CD4-positive, alpha-beta T cell (primary cell): ENCODE results near the gene RANBP10. TPM values are rescaled to one million over a fixed set of nuclear protein-coding genes. Genes with fewer than 3 reads are reported as not detected.

ENCODE experiments used
- ATAC-seq: fragments of 200-7000 bp; cut with Tn5 transposase; one replicate; pipeline ENCODE4 v1.10.0; 2022; ENCODE audit warnings: mild to moderate bottlenecking; ENCODE audit not compliant: poor library complexity
- CTCF ChIA-PET: fragments of 350-600 bp; sonication (Branson Sonifier 250); formaldehyde crosslinking; loops from one replicate; lab custom pipeline; 2021; ENCODE audit warnings: antibody characterized with exemption, inconsistent platforms; lab: Charles Lee
- POLR2A ChIA-PET: fragments of 350-600 bp; sonication (Branson Sonifier 250); formaldehyde crosslinking; loops from one replicate; lab custom pipeline; 2021; ENCODE audit warnings: antibody characterized with exemption, inconsistent platforms; lab: Charles Lee
- DNase-seq, 14 experiments: peaks; one replicate each; pipeline ENCODE4 v3.0.0-alpha.2; 2013 to 2020; ENCODE audit warnings: mixed read lengths in 2 of 14
- H3K27ac ChIP-seq, 2 donors: one replicate each; pipeline versions ENCODE4 v1.5.1 to v1.7.0; 2013; ENCODE audit warnings: low read length in 2 of 2, low read depth in 1 of 2, mild to moderate bottlenecking in 1 of 2
- H3K27me3 ChIP-seq, 2 experiments: 1 replicate in 1 of 2; 2 replicates in 1 of 2; pipeline versions ENCODE4 v1.6.1 to v1.7.0; 2013; ENCODE audit warnings: low read length in 2 of 2, control low read depth in 1 of 2, mild to moderate bottlenecking in 1 of 2, moderate library complexity in 1 of 2; ENCODE audit not compliant: insufficient read depth in 2 of 2, control insufficient read depth in 1 of 2
- H3K36me3 ChIP-seq: one replicate; pipeline ENCODE4 v1.6.1; 2013; ENCODE audit warnings: low read length, control low read depth; ENCODE audit not compliant: insufficient read depth
- H3K4me1 ChIP-seq: one replicate; pipeline ENCODE4 v1.6.1; 2013; ENCODE audit warnings: low read length, control low read depth; ENCODE audit not compliant: insufficient read depth
- H3K4me3 ChIP-seq: one replicate; pipeline ENCODE4 v1.5.1; 2013; ENCODE audit warnings: mild to moderate bottlenecking, low read length, moderate library complexity
- H3K9me3 ChIP-seq, 2 experiments: 1 replicate in 1 of 2; 2 replicates in 1 of 2; pipeline versions ENCODE4 v1.6.1 to v1.7.0; 2013; ENCODE audit warnings: low read length in 2 of 2, mild to moderate bottlenecking in 2 of 2, control low read depth in 1 of 2, moderate library complexity in 1 of 2; ENCODE audit not compliant: control insufficient read depth in 1 of 2, insufficient read depth in 1 of 2
- H3K27ac Mint-ChIP-seq: one replicate; pipeline ENCODE4 v1.8.0; 2020; ENCODE audit warnings: mixed read lengths
- H3K27me3 Mint-ChIP-seq: one replicate; pipeline ENCODE4 v1.8.0; 2021; ENCODE audit warnings: mixed read lengths
- H3K36me3 Mint-ChIP-seq: one replicate; pipeline ENCODE4 v1.8.0; 2021; ENCODE audit warnings: low read depth, mixed read lengths
- H3K4me1 Mint-ChIP-seq: one replicate; pipeline ENCODE4 v1.8.0; 2021; ENCODE audit warnings: low read depth, mixed read lengths
- H3K4me3 Mint-ChIP-seq: one replicate; pipeline ENCODE4 v1.8.0; 2020; ENCODE audit warnings: mild to moderate bottlenecking, mixed read lengths
- H3K9me3 Mint-ChIP-seq: one replicate; pipeline ENCODE4 v1.8.0; 2020; ENCODE audit warnings: mixed read lengths
- CTCF ChIP-seq: fragments of 200-600 bp; IDR thresholded peaks from one replicate; pipeline ENCODE4 v1.8.0; 2022; ENCODE audit warnings: antibody characterized with exemption, mild to moderate bottlenecking
- intact Hi-C, 2 experiments: fragments of 100-400 bp; cut with DNase I in 1 of 2; cut with micrococcal nuclease in 1 of 2; formaldehyde crosslinking; loops; one replicate each; pipeline versions ENCODE4 v1.15.1 to v1.9.0; 2023 to 2025; cut with DNase I, micrococcal nuclease
- total RNA-seq, 174 experiments: library from RNA in 2 of 174; stranded (reverse) in 2 of 174; gene quantifications; one replicate each; pipeline ENCODE4 v1.2.3 and lab custom pipeline; 2021 to 2026

RANBP10 gene
- total RNA-seq, 2 experiments from 2014 or later: 12.0 to 13.6 TPM

- DNase-seq (no peak), ATAC-seq (no peak)
- H3K27ac ChIP-seq: no peak overlapping the region
- no peaks in the 10 kb centered on the region for H3K27me3 Mint-ChIP-seq
- H3K4me3 ChIP-seq: no peak overlapping the region
- no peaks in the 10 kb centered on the region for H3K36me3 Mint-ChIP-seq
- no peaks in the 10 kb centered on the region for H3K9me3 ChIP-seq
- H3K27me3 ChIP-seq: no peaks in the 10 kb centered on the region
- ChIA-PET POLR2A (no interaction called here), CTCF (no interaction called here)
- peaks cover 3% of the 10 kb centered on the region for H3K4me1 ChIP-seq
- H3K36me3 ChIP-seq: no peaks in the 10 kb centered on the region
- H3K4me3 Mint-ChIP-seq: no peak overlapping the region
- intact Hi-C loops: no loop called here
- TF ChIP-seq CTCF: no peak
- peak overlapping the region; percentile 44 for H3K27ac Mint-ChIP-seq
- peaks cover 6% of the 10 kb centered on the region for H3K4me1 Mint-ChIP-seq
- H3K9me3 Mint-ChIP-seq: no peaks in the 10 kb centered on the region
These were observed 131.3 kb downstream of the RANBP10 start for GRCh38 chr16:67674851-67675578.

- DNase-seq (peak in 2 of 14 experiments; percentile 32 to 38), ATAC-seq (no peak)
- no peaks in the 10 kb centered on the region for H3K27me3 ChIP-seq
- Mint-ChIP-seq H3K9me3 (no peaks in the 10 kb centered on the region), H3K27ac (peak overlapping the region; percentile 44), H3K4me1 (peaks cover 6% of the 10 kb centered on the region), H3K4me3 (no peak overlapping the region), H3K27me3 (no peaks in the 10 kb centered on the region), H3K36me3 (no peaks in the 10 kb centered on the region)
- intact Hi-C loops: loop anchor here in 1 of 2 experiments (2.0 kb wide), 1 partner anchor 255 kb away; no protein-coding TSS in a partner anchor
- ChIA-PET POLR2A (no interaction called here), CTCF (interaction anchor here (0.5 to 2.3 kb wide), 5 partner anchors 21 to 255 kb away, joined by 3 to 18 read pairs (median 4); no protein-coding TSS in a partner anchor)
- H3K36me3 ChIP-seq: no peaks in the 10 kb centered on the region
- no peak overlapping the region for H3K4me3 ChIP-seq
- H3K4me1 ChIP-seq: peaks cover 3% of the 10 kb centered on the region
- H3K27ac ChIP-seq: no peak overlapping the region
- H3K9me3 ChIP-seq: no peaks in the 10 kb centered on the region
- no peak for TF ChIP-seq CTCF
These were observed 132.4 kb downstream of the RANBP10 start for GRCh38 chr16:67673712-67674580.

Other genes with a start within 250 kb of the RANBP10 start
- gene CTCF, start 244.0 kb downstream of the RANBP10 start, total RNA-seq: 10 to 100 TPM; 43.8 to 46.4 TPM
- 100 to 1,000 TPM; 147 to 148 TPM for gene CARMIL2, start 161.4 kb downstream of the RANBP10 start, total RNA-seq
- gene ACD, start 146.3 kb downstream of the RANBP10 start, total RNA-seq: 10 to 100 TPM; 21.6 to 26.0 TPM
- 1 to 10 TPM; 4.5 to 4.7 TPM for gene PARD6A, start 145.6 kb downstream of the RANBP10 start, total RNA-seq
- 1 to 10 TPM; 2.0 to 3.5 TPM for gene ENKD1, start 139.8 kb downstream of the RANBP10 start, total RNA-seq
- gene C16orf86, start 139.7 kb downstream of the RANBP10 start, total RNA-seq: 1 to 10 TPM; 2.0 to 2.4 TPM
- 1 to 10 TPM; 2.8 to 3.7 TPM for gene GFOD2, start 87.2 kb downstream of the RANBP10 start, total RNA-seq
- under 1 TPM; 0.52 to 0.61 TPM for gene TSNAXIP1, start 329 bp upstream of the RANBP10 start, total RNA-seq
- 10 to 100 TPM; 31.2 to 32.1 TPM for gene THAP11, start 35.8 kb upstream of the RANBP10 start, total RNA-seq
- gene NUTF2, start 40.4 kb upstream of the RANBP10 start, total RNA-seq: 10 to 100 TPM; 24.0 to 25.7 TPM
- 10 to 100 TPM; 77.5 to 84.1 TPM for gene CENPT, start 41.1 kb upstream of the RANBP10 start, total RNA-seq
- 100 to 1,000 TPM; 134 to 145 TPM for gene EDC4, start 66.5 kb upstream of the RANBP10 start, total RNA-seq
- gene NRN1L, start 78.3 kb upstream of the RANBP10 start, total RNA-seq: 1 to 10 TPM; 2.9 to 4.4 TPM
- 10 to 100 TPM; 11.4 to 13.3 TPM for gene PSKH1, start 86.7 kb upstream of the RANBP10 start, total RNA-seq
- 10 to 100 TPM; 18.3 to 19.5 TPM for gene CTRL, start 125.3 kb upstream of the RANBP10 start, total RNA-seq
- gene PSMB10, start 130.3 kb upstream of the RANBP10 start, total RNA-seq: 10 to 100 TPM; 68.7 to 71.6 TPM
- 1 to 10 TPM; 5.9 to 6.3 TPM for gene LCAT, start 137.6 kb upstream of the RANBP10 start, total RNA-seq
- 10 to 100 TPM; 15.1 to 17.7 TPM for gene SLC12A4, start 162.1 kb upstream of the RANBP10 start, total RNA-seq
- gene DPEP3, start 173.9 kb upstream of the RANBP10 start, total RNA-seq: under 1 TPM; 0.53 to 0.63 TPM
- gene DPEP2, start 192.9 kb upstream of the RANBP10 start, total RNA-seq: 10 to 100 TPM; 42.2 to 43.5 TPM
- not detected for gene DPEP2NB, start 209.4 kb upstream of the RANBP10 start, total RNA-seq
- gene DDX28, start 216.7 kb upstream of the RANBP10 start, total RNA-seq: 10 to 100 TPM; 18.9 to 19.4 TPM
- 10 to 100 TPM; 10.4 to 13.6 TPM for gene DUS2, start 216.7 kb upstream of the RANBP10 start, total RNA-seq